Adrenal gland (tissue), 5 donors: ENCODE data around the gene COP1.

ENCODE experiments used
- CTCF ChIP-seq, 6 experiments: fragments of 450-650 bp in 4 of 6; fragments of 200-600 bp in 2 of 6; sonication (generic) in 1 of 6; IDR thresholded peaks; 1 replicate in 5 of 6; 2 replicates in 1 of 6; pipeline versions ENCODE4 v1.5.1 to v1.8.0; 2016 to 2021; ENCODE audit warnings: antibody characterized with exemption in 6 of 6, mild to moderate bottlenecking in 2 of 6, moderate library complexity in 1 of 6
- POLR2A ChIP-seq, 2 donors: fragments of 450-650 bp; IDR thresholded peaks; one replicate each; pipeline ENCODE4 v1.6.1; 2017; ENCODE audit warnings: antibody characterized with exemption in 2 of 2, mild to moderate bottlenecking in 2 of 2, moderate library complexity in 1 of 2
- donor health status: DM: no; HTN: no; CAD: no.

GRCh38 chr1:176098560-176098959 is 108.5 kb downstream of the COP1 start:
- TF ChIP-seq CTCF (IDR thresholded peaks at IDR 0.05) = no peak
- TF ChIP-seq POLR2A (IDR thresholded peaks at IDR 0.05) = no peak
